ENCODE data around the gene GPATCH8. TPM values are rescaled to one million over a fixed set of nuclear protein-coding genes. Genes with fewer than 3 reads are reported as not detected.

The GPATCH8 gene
- total and polyA plus RNA-seq, 2 of the 8 experiments (the other 6 are each of a cell fraction or from before 2014, with no cell fraction given), result 20.5 to 58.1 TPM

DNA sequence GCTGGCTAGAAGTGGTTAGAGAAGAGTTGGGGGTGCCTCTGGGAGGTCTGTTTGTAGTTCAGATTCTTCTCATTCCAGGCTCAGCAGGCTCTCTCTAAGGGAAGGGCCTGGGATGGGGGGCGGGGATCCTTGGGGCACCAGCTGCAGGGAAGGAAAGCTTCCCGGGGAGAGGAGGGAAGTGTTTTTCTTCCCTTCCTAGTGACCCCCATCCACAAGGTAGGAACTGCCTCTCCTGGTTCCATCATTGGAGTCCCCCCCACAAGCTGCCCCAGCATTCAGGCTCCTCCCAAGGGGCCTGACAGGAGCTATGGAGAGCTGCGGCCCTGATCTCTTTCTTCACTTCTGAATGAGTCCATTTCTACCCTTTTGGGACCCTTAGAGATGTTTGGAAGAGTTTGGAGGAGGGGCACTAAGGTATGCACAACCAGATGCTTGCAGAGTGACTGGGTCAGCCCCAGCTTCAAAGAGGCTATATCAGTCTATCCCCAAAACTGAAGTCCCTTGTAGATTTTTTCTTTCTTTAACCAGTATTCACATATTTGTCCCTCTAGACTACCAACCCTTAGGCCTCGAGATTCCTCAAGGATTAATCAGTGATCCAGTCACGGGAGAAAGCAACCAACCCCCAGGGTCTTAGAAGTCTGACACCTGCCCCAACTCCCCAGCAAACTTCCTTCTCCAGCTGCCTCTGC is 40.2 kb upstream of the GPATCH8 start:
- Histone ChIP-seq H3K56ac (replicated peaks; ENCODE audit: insufficient read length, low read depth, low read length) (no peak overlapping the region), H3K23me2 (ENCODE audit: low read depth, low read length) (peaks cover 3% of the 10 kb centered on the region; the same call in 1 of the 2 replicates), H2BK20ac (ENCODE audit: low read length) (0 out of 2 replicates have a peak overlapping the region, but pooled peaks have one; percentile 3), H3K4ac (replicated peaks; ENCODE audit: insufficient read length, low read depth, low read length) (no peak overlapping the region), H3K4me1 (replicated peaks in 1 of 4; ENCODE audit: control insufficient read depth in 3 of 4, insufficient read depth in 4 of 4, low read length in 3 of 4) (peaks cover 34 to 62% (median 48%) of the 10 kb centered on the region in 4 experiments), H3K27ac (ENCODE audit: low read depth, low read length) (no peak overlapping the region), H2AFZ (ENCODE audit: low read length) (no peak overlapping the region), H3K23ac (ENCODE audit: insufficient read length) (no peak overlapping the region), H2BK120ac (replicated peaks; ENCODE audit: low read depth, low read length) (no peak overlapping the region), H3K27me3 (replicated peaks in 1 of 4; ENCODE audit: control insufficient read depth in 3 of 4, extremely low read depth in 1 of 4, insufficient read depth in 3 of 4, low read length in 3 of 4) (peaks cover 10 to 60% (median 34%) of the 10 kb centered on the region in 4 experiments), H4K20me1 (replicated peaks in 1 of 2; ENCODE audit: control insufficient read depth in 1 of 2, insufficient read depth in 2 of 2, low read length in 2 of 2) (no peaks in the 10 kb centered on the region), H3K9me3 (ENCODE audit: insufficient read depth in 2 of 2, low read depth in 1 of 2, low read length in 1 of 2) (no peaks in the 10 kb centered on the region), H3K4me2 (ENCODE audit: insufficient read depth in 1 of 2, low read depth in 2 of 2, low read length in 2 of 2) (peak overlapping the region; percentile 69 to 87), H4K91ac (replicated peaks; ENCODE audit: insufficient read length, low read length) (no peak overlapping the region), H3K36me3 (ENCODE audit: control insufficient read depth in 2 of 4, insufficient read depth in 4 of 4, low read length in 3 of 4) (no peaks in the 10 kb centered on the region), H2BK5ac (ENCODE audit: low read depth, low read length) (no peak overlapping the region), H3K79me1 (ENCODE audit: low read depth, low read length) (no peaks in the 10 kb centered on the region; the same call in 1 of the 2 replicates), H3K14ac (ENCODE audit: insufficient read length) (no peak overlapping the region), H4K5ac (ENCODE audit: insufficient read length, low read depth, low read length) (no peak overlapping the region), H3K79me2 (ENCODE audit: control insufficient read depth in 1 of 2, insufficient read depth in 2 of 2, low read length in 2 of 2) (no peaks in the 10 kb centered on the region), H3K18ac (ENCODE audit: extremely low read depth, low read length) (peak overlapping the region; percentile 83), H2BK12ac (ENCODE audit: low read depth, low read length) (peak overlapping the region; percentile 40), H3K9ac (replicated peaks in 1 of 4; ENCODE audit: extremely low read depth in 1 of 4, low read depth in 3 of 4, low read length in 3 of 4) (no peak overlapping the region), H3K4me3 (ENCODE audit: extremely low read depth in 1 of 4, insufficient read depth in 2 of 4, low read depth in 3 of 4, low read length in 4 of 4) (peak overlapping the region; percentile 12 to 50 (median 22); a peak in 5 of 8 replicates), H4K8ac (ENCODE audit: extremely low read depth, insufficient read depth, low read length) (no peak overlapping the region), H2BK15ac (ENCODE audit: low read length) (no peak overlapping the region), H2AK5ac (ENCODE audit: low read depth, low read length) (0 out of 2 replicates have a peak overlapping the region, but pooled peaks have one; percentile 92)
- ChIA-PET POLR2A (ENCODE audit: partially characterized antibody) (interaction anchor here (0.7 to 14.7 kb wide), 8 partner anchors 9 to 119 kb away, joined by 3 to 219 read pairs (median 4); partner anchors contain the start of genes FZD2 and GPATCH8), CTCF (ENCODE audit: partially characterized antibody) (interaction anchor here (0.6 to 3.9 kb wide), 7 partner anchors 10 to 167 kb away, joined by 3 to 18 read pairs (median 6); partner anchors contain the start of gene FZD2)
- peak; percentile 85 to 87 for DNase-seq (ENCODE audit: low read depth in 1 of 2, low spot score in 2 of 2)
- whole genome bisulfite sequencing, 2 experiments (ENCODE audit: extremely low coverage in 1 of 2, insufficient coverage in 1 of 2, insufficient read length in 1 of 2, insufficient replicate concordance in 2 of 2, low coverage in 1 of 2, low lambda C conversion rate in 2 of 2, missing lambda C conversion rate in 1 of 2), result 7% methylated on average over 5 of the region's 5 CpGs; no CpG with 5 or more reads in 1 of the 2 experiments
- peak; percentile 96 for FAIRE-seq
- TF ChIP-seq GABPA (IDR thresholded peaks at IDR 0.05; ENCODE audit: borderline replicate concordance, insufficient read depth, low read length), result no peak
- 0 out of 2 replicates have a peak, but pooled peaks have one; percentile 19 for TF ChIP-seq POU5F1 (IDR thresholded peaks at IDR 0.05; ENCODE audit: low read depth, low read length)
- peak; percentile 75 to 91; a peak in 3 of 4 replicates for TF ChIP-seq SIN3A (conservative IDR thresholded peaks at IDR 0.05 in 1 of 2, IDR thresholded peaks at IDR 0.05 in 1 of 2; ENCODE audit: low read depth in 1 of 2, low read length in 2 of 2)
- no peak for TF ChIP-seq PHF8 (conservative IDR thresholded peaks at IDR 0.05; ENCODE audit: low read depth, low read length)
- TF ChIP-seq GTF2F1 (IDR thresholded peaks at IDR 0.05; ENCODE audit: borderline replicate concordance, low read depth, low read length), result no peak
- peak; percentile 33 to 97; a peak in 3 of 4 replicates for TF ChIP-seq HDAC2 (IDR thresholded peaks at IDR 0.05; ENCODE audit: borderline replicate concordance in 1 of 2, low read depth in 2 of 2, low read length in 2 of 2)
- peak; percentile 97 for TF ChIP-seq ASH2L (IDR thresholded peaks at IDR 0.05; ENCODE audit: low read length)
- TF ChIP-seq JUND (IDR thresholded peaks at IDR 0.05; ENCODE audit: low read length), result no peak
- peak; percentile 71 for TF ChIP-seq NANOG (IDR thresholded peaks at IDR 0.05; ENCODE audit: insufficient read depth, low read depth, low read length, poor library complexity, severe bottlenecking)
- TF ChIP-seq CEBPB (IDR thresholded peaks at IDR 0.05; ENCODE audit: low read depth, low read length), result no peak
- TF ChIP-seq CTBP2 (IDR thresholded peaks at IDR 0.05; ENCODE audit: borderline replicate concordance, insufficient read depth, insufficient read length, low read length), result peak; percentile 98

Measured in H1 (cell line).